GM21737 (cell line): ENCODE data around the gene EPHA2.
"Not testable (repeated sequence)": the region's sequence is repeated elsewhere in the genome, so short reads cannot be mapped to it uniquely, and the experiment has no call there.

Experiments
- ATAC-seq: cut with Tn5 transposase; IDR thresholded peaks from one replicate; pipeline ENCODE4 v1.9.1; 2021; ENCODE audit warnings: mild to moderate bottlenecking, moderate library complexity; ENCODE audit not compliant: unreplicated experiment

The EPHA2 gene

DNA sequence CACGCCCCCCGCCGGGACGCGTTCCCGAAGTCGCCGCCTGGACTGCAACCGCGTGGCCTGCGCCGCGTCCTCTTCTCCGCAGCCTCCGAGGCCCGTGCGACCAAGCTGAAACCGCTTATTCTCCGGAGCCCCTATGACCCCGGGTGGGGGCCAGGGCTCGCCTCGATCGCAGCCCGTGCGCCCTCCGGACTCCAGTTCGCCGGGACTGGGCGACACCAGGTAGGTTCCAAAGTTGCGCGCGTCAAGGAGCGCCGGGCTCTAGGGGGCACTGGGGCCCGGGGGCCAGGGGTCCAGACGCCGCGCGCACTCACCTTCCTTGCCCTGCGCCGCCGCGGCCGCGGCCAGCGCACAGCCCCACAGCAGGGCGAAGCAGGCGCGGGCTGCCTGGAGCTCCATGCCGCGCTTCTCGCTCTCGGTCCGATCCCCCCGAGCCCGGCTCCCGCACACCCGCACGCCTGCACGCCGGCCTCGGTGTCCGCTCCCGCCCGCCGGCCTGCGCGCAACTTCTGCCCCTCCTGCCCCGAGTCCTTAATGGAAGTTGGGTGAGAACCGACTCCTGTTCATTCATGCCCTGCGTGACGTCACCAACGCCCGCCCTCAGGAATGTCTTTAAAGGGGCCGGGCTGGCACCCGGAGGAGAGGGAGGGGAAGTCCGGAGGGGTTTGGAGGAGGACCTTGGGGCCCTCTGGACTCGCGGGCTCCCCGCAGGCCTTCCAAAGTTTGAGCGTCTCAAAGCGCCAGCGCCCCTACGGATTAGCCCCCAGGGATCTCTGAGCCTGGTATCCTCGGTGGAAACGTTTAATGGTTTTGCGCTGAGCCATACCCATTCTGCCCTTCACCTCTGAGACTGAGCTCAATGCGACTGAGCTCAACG is at the start of gene EPHA2:
TSS of gene EPHA2 (minus strand) at position 533 of the 874 bp plus-strand sequence. CDS start at position 396, 137 bp downstream.
- no peak for ATAC-seq

DNA sequence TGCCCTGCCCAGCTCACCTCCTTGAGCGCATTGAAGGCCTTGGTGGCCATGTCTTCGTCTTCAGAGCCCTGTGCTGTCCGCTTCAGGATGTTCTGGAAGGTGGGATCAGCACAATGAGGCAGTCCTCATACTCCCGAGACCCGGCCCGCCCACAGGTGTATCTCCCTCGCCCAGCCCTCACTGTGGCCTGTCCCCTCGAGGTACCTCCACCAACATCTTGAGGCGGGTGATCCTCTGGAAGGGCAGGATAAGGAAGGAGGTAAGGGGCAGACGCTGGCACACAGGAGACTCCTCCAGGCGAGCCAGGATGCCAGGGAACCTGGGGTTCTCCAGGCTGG is 49.4 kb upstream of the EPHA2 start:
- no peak for ATAC-seq

DNA sequence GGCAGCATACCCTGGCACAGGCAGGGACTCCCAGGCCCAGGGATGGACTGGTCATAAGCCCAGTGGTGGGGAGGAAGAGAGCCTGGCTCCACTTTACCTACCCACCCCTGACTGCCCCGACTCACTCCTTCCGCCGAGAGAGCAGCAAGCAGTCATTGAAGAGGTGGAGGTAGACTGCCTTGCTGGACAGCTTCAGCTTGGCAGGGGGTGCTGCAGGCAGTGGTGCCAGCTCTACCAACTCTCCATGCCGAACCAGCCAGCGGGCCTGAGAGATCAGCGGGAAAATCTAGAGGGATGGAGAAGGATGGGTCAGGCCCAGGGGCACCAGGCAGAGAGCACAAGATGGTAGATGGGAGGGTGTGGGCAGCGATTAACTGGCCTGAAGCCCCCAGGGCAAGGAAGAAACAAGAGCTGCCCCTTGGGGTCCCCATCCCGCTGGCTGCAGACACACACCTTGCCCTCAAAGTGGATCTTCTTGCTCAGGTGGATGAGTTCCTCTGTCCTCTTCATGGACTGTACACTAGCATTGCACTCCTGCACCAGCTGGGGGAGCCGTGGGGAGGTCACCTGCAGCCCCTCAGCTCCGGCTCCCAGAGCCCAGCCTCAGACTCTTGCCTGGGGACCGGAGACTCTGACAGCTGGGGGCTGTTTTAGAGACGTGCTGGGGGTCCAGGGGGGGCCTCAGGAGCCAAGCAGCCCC is 48.9 kb upstream of the EPHA2 start:
- no peak for ATAC-seq

DNA sequence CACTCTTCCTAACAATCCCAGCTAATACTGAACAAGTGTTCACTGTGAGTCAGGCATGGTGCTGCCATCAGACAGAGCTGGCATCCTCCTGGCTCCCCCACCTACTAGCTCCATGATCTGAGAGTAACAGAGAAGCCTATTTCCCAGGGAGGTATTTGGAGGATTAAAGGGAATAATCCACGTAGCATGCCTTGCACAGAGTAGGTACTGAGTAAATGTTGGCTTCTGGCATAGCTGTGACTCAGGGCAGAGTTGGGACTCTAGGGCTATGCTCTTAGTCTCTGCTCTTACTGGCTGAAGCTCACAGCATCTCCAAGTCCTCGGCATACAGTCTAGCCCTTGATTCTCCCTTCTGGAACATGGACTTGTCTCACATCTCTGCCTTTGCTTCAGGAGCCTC is 48.3 kb upstream of the EPHA2 start:
- ATAC-seq, result no peak

DNA sequence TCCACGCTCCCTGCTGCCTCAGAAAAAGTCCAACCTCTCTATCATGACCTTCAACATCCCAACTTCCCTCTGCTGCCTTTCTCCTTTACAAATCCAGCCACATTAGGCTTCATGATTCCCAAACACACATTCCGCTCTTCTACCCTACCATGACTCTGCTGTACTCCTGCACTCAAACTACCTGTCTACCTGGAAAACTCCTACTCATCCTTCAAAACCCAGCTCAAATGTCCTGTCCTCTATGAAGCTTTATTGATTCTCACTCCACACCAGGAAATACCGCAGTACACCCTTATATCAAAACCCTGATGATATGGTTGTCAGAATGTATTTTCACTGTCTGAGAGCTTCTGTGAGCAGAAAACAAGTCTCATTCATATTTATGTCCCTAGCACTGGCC is 47.7 kb upstream of the EPHA2 start:
- ATAC-seq, result no peak

DNA sequence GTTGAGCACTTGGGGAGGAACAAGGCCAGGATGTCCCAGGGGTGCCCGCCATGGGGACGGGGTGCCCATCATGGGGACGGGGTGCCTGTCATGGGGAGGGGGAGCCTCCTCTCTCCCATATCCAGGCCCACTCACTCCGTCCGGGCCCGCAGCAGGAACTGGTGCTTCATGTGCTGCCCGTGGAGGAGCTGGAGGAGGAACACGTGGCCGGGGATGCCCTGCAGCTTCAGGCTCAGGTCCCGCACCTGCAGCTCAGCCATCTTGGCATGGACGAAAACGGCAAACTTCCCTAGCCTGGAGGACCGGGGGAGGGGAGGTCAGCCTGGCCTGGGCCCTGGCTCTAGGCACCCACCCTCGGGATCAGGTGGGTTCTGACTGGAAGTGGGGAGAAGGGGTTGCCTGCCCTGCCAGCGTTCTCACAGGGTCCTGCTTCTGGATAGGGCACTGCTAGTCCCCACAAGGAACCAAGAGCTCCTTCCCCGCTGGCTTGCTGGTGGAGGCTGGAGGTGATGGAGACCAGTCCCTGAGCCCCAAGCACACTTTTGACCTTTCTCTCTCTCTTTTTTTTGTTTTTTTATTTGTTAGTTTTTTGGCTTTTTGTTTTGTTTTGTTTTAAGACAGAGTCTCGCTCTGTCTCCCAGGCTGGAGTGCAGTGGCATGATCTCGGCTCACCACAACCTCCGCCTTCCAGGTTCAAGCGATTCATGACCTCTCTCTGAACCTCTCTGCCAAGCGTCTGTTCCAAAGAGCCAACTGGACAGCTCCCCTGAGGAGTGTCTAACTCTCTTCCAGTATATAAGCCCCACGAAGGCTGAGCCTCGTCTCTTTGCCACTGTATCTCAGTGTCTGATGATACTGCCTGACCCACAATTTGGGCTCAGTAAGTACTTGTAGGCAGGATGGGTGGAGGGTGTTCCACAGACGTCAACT is 46.7 kb upstream of the EPHA2 start:
- no peak for ATAC-seq

DNA sequence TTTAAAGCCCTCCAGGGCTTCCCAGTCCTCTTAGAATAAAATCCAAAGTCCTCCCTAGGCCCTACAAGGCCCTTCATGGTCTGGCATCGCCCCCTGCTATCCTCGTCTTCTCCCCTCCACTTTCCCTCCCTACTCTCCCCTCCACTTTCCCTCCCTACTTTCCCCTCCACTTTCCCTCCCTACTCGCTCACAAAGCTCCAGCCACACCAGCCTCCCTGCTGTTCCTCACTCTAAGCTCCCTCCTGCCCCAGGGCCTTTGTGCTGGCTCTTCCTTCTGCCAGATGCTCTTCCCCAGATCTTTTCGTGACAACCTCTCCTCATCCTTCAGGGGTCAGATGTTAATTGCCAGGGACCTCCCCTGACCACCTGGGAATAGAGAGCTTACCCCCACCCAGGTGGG is 43.8 kb upstream of the EPHA2 start:
- no peak for ATAC-seq

DNA sequence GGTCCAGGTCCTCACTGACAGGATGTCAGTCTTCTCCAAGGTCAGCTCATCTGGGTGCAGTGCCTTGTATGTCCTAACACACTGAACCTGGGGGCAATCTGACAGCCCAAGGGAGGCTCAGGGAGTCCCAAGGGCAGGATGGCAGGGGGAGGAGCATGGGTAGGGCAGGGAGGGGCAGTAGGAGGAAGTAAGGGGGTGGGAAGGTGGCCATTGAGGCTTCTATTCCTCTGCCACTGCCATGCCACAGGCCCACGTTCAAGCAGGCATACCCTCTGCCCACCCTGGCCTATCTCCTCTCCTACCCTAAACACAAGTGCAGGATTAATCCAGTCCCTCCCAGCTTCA is 43.3 kb upstream of the EPHA2 start:
- ATAC-seq, result no peak

DNA sequence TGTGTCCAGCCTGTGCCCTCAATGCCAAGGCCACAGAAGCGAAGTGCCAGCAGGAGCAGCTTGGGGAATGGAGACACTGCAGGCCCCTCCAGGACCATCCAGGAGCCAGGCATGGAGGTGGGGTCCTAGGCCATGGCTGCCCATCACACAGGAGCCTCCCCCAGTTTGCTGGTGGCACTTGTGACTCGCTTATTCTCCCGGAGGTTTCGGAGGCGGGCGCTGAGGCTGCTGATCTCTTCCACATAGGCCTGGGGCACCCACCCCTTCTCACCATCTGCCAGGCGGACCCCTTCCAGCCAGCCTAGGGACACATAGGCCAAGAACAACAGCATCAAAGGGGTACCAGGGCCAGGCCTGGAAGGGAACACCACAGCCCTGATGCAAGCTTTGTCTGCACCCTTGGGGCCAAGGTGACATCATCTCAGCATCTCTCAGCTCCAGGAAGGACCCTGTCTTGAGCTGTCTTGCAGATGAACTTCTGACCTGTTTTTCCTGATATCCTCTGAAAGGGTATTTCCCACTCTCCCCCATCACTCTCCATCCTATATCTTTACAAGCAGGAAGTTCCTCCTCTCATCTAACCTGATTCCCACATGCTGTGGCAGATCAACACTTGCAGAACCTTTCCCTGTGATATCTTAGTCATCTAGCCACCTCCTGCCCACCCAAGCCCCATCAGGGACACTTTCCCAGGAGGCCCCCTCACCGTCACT is 42.7 kb upstream of the EPHA2 start:
- ATAC-seq, result no peak

DNA sequence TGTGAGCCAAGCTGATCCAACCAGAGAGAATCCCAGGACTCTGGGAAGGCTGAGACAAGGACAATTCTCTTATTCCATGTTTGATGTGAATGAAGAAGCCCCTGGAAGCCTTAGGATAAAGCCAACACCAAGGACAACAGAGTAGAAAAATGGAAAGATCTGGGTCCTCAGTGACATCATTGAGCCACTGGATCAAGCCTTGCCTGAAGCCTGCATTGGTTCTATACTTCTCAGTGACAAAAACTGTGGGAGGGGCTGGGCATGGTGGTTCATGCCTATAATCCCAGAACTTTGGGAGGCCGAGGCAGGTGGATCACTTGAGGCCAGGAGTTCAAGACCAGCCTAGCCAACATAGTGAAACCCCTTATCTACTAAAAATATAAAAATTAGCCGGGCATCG is 41.0 kb upstream of the EPHA2 start:
- no peak for ATAC-seq

DNA sequence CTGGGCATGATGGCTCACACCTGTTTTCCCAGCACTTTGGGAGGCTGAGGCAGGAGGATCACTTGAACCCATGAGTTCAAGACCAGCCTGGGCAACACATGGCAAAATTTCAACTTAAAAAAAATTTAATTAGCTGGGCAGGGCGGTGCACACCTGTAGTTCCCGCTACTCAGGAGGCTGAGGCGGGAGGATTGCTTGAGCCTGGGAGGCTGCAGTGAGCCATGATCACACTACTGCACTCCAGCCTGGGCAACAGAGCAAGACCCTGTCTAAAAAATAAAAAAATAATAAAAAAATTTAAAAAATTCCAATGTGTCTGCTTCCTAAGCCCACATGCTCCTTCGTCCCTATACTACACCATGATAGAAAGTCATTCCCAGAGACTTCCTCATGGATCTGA is 40.3 kb upstream of the EPHA2 start:
- not testable (repeated sequence) for ATAC-seq

DNA sequence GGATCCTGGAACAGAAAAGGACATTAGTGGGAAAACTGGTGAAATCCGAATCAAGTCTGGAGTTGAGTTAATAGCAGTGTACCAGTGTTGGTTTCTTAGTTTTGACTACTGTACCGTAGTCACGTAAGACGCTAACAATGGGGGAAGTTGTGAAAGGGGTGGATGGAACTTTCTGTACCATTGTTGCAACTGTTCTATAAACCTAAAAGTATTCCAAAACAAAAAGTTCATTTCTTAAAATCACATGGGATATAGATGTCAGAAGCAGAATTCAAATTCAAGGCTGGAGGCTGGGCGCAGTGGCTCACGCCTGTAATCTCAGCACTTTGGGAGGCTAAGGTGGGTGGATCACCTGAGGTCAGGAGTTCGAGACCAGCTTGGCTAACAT is 39.6 kb upstream of the EPHA2 start:
- no peak for ATAC-seq

DNA sequence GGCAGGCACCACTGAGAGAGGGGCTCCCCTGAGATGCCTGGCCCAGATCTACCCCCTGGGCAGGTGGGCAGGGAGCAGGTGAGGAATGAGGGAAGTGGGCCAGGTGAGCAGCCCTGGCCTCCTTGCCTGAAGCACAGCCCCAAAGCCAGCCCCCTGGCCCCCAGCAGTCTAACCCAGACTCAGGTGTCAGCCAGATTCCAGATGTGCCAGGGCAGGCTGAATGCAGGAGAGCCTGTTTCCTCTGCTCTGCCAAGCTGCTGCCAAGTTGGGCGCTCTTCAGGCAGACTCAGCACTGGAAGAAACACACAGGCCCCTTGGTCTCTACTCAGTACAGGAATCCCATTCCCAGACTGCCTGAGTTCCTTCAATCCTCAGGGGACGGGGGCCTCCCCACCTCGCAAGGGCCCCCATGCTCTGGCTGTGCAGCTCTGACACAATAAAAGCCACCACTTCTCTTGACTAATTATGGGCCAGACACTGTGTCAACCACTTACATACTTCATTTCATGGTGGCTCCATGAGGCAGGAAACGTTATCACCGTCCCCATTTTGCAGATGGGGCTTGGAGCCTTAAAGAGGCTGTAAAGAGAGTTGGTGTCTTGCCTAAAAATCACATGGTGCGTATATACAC is 36.2 kb upstream of the EPHA2 start:
- no peak for ATAC-seq

DNA sequence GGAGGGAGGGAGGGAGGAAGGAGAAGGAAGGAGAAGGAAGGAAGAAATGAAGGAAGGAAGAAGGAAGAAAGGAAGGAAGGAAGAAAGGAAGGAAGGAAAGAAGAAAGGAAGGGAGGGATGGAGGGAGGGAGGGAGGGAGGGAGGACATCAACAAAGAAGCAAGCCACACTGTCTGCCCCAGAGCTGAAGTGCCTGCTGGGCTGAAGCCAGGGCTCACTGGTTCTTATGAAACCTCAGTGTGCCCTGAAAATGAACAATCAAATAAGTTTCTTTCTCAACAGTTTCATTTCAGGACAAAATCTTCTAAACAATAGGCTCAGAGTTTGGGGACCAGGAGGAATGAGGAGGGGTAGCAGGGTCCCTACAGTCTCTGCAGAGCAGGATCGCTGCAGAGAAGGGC is 35.4 kb upstream of the EPHA2 start:
- no peak for ATAC-seq

DNA sequence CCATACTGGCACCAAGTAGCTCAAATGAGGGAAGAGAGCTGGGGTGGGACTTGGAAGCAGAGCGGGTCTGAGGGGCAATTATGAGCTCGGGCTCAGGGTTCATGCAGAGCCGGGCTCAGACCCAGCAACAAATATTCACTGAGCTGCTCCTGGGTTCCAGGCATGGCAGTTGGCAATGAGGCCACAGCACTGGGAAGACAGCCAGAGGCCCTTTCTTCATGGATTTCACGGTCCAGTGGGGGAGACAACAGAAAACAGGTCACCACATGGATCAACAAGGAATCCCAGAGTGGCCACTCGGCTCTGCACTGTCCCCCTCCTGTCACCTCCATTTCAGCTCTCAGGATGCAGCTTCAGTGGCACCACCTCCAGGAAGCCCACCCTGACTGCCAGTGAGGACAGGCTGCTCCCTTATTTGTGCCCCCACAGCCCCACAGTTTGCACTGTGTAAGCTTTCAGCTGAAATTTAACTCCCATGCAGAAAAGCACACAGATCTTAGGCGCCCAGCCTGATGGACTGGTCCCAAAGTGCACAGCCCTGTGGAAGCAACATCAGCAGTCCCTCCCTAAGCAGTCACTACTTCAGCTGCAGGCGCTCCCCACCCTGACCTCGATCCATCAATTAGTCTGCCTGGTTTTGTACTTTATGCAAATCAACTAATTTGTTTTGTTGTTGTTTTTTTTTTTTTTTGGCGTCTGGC is 34.2 kb upstream of the EPHA2 start:
- ATAC-seq, result no peak

DNA sequence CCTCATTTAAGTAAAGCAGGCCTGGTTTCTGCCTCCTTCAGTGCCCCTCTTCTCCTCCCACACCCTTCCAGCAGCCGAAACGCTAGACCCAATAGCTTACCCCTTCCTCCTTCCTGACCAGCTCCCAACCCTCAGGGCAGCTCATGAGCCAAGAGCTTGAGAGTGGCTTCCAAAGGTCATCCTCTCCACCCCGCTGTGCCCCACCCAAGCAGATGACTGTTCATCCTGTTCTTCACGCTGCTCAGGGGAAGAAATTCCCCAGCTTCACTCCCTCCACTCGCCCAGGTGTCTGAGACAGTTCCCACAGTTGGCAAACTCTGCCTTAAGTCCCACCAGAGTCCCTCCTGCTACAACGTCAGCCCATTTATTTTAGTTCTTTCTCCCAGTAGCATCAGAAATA is 33.1 kb upstream of the EPHA2 start:
- no peak for ATAC-seq

DNA sequence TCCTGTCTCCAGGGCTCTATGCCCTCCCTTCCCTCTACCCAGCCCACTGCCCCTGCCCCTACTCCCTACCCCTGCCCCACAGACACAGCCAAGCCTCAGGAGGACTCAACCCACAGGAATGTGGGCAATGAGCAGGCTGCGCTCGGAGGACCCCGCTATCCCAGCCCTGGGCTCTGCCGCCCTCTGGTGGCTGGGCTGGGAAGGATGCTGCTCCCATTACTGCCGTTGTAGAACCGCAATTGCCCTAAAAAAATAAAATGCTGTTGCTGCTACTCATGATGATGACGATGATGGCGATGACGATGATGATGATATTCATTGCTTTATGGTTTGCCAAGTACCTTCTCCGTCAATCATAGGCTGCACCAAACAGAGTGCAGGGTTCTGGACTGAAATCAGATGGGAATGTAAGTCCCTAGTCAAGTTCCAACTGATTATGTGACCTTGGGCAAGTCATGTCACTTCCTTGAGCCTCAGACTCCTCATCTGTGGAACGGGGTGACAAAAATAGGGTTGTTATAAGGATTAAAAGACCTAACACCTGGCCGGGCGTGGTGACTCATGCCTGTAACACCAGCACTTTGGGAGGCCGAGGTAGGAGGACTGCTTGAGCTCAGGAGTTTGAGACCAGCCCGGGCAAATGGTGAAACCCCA is 32.0 kb upstream of the EPHA2 start:
- ATAC-seq, result no peak

DNA sequence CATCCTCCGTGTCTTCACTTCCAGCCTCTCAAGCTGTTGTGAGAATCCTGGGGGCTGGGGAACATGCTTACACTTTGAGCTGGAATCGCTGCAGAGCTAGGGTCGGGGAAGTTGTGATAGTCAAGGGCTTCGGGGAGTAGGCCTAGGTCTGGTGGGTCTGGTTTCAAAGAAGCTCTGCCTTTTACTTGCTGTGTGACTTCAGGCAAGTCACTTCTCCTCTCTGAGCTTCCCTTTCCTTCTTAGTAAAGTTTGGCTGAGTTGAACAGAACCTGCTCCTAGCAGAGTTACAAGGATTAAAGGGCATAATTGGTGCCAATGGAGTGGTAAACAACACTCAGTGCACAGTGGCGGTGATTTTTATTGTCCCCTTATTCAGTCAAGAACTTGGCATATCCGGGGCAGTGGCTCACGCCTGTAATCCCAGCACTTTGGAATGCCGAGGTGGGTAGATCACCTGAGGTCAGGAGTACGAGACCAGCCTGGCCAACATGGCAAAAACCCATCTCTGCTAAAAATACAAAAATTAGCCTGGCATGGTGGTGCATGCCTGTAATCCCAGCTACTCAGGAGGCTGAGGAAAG is 30.9 kb upstream of the EPHA2 start:
- no peak for ATAC-seq
